GM12891 (cell line): ENCODE measurements around the gene FEN1.

Source experiments
- POLR2A ChIP-seq: IDR thresholded peaks from 2 replicates; pipeline ENCODE4 v1.6.1; 2011; ENCODE audit warnings: low read depth, low read length, control low read depth
- TAF1 ChIP-seq: IDR thresholded peaks from 2 replicates; pipeline ENCODE4 v1.6.1; 2011; ENCODE audit warnings: low read depth, low read length, control low read depth

DNA sequence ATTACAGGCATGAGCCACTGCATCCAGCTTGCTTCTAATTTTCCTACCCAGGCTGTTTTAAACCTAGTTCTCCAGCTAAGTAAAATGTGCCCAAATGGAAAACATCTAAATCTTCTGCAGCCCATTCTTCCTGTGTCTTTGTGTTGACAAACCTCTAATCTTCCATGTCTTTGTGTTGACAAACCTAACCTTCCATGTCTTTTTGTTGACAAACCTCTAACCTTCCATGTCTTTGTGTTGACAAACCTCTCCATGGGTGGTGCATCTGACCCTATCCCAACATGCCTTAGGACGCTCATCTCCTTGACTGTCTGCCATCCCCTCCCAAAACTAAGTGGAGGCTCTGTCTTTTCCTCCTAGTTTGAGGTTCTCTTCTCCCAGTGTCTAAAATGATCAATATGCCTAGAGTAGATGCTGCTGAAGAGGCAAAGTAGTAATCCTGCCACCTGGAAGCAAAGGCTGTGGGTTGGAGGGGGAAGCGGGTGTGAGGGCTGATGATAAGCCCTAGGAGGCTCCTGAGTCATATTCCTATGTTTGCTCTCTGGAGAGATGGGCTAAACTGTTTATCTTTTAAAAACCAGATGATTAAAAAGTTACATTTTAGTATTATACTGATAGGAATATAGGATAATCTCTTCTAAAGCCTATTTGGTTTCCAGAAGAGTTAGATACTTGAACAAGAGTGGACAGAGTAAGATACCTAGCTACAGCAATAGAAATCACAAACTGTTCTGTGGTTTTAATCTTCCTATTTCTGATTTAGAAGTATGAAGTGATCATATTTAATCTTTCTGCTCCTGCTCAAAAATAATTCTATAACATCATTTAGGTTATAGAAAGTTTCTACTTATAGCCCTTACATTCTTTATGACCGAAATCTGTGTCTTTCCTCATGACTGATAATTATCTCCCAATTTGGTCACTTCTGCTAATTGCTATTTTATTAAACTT lies 7.9 kb downstream of the FEN1 start:
- TF ChIP-seq POLR2A (no peak), TAF1 (no peak)
